Measurements from ENCODE around the gene MCFD2. TPM values are rescaled to one million over a fixed set of nuclear protein-coding genes. Genes with fewer than 3 reads are reported as not detected.

Gene MCFD2
- total and polyA plus RNA-seq, 4 experiments from 2014 or later, result 25.1 to 43.8 (median 34.2) TPM

DNA sequence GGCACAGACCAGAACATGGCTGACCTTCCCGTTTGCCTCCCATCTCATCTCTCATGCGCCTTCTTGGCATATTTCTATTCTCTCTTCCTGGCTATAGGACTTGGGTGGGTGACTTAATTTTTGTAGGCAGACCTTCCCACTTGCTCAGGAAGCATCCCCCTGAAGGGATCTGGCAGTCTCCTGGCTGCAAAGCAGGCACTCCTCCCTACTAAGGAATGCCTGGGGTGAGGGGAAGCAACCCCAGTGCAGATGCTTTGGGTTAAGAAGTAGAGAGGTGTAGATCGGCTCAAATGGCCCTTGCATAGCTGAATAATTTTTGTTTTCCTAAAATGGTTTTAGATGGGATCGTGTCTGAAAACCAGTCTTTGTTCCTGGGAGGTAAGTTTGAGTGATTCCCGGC is 17.6 kb downstream of the MCFD2 start:
- H3K9me3 ChIP-seq (ENCODE audit: control insufficient read depth in 1 of 2, low read length in 2 of 2), result no peaks in the 10 kb centered on the region
- H3K4me3 ChIP-seq (ENCODE audit: low read length in 2 of 2), result no peak overlapping the region
- Mint-ChIP-seq H3K9me3 (no peaks in the 10 kb centered on the region), H3K27ac (no peak overlapping the region), H3K36me3 (peaks cover under 1 to 10% of the 10 kb centered on the region in 2 donors), H3K4me3 (no peak overlapping the region), H3K4me1 (no peaks in the 10 kb centered on the region), H3K27me3 (no peaks in the 10 kb centered on the region)
- H3K27ac ChIP-seq (ENCODE audit: low read depth, low read length), result no peak overlapping the region
- intact Hi-C loops (cut with micrococcal nuclease), result no loop called here
- no peak for DNase-seq
- ChIA-PET CTCF (ENCODE audit: partially characterized antibody) (no interaction called here), POLR2A (ENCODE audit: partially characterized antibody) (no interaction called here)
- H3K36me3 ChIP-seq (ENCODE audit: insufficient read depth, low read length), result no peaks in the 10 kb centered on the region
- no peaks in the 10 kb centered on the region for H3K27me3 ChIP-seq (ENCODE audit: insufficient read depth, low read length)
- H3K4me1 ChIP-seq (ENCODE audit: insufficient read depth, low read length), result no peaks in the 10 kb centered on the region

DNA sequence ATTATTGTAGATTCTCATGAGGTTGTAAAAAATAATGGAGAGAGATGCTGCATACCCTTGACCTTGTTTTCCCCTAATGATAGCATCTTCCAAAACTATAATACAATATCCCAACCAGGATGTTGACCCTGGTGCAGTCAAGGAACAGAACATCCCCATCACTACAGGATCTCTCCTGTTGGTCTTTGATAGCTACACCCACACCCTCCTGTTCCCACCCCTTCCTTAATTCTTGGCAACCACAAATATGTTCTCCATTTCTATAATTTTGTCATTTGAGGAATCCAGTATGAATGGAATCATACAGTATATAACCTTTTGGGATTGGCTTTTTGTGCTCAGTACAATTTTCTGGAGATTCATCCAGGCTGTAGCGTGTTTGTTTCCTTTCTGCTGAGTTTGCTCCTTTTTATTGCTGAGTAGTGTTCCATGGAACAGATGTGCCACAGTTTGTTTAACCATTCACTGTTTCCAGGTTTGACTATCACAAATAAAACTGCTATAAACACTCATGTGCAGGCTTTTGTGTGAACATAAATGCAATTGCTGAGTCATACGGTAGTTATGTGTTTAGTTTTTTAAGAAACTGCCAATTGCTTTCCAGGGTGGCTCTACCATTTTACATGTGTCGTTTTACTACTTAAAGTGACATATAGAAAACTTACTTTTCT is 22.2 kb downstream of the MCFD2 start:
- no peaks in the 10 kb centered on the region for H3K4me1 ChIP-seq (ENCODE audit: insufficient read depth, low read length)
- H3K4me3 Mint-ChIP-seq, result no peak overlapping the region
- CTCF ChIA-PET (ENCODE audit: partially characterized antibody), result no interaction called here
- no peaks in the 10 kb centered on the region for H3K4me1 Mint-ChIP-seq
- POLR2A ChIA-PET (ENCODE audit: partially characterized antibody), result no interaction called here
- H3K27ac ChIP-seq (ENCODE audit: low read depth, low read length), result no peak overlapping the region
- no peak for DNase-seq
- H3K4me3 ChIP-seq (ENCODE audit: low read length in 2 of 2), result no peak overlapping the region
- no peaks in the 10 kb centered on the region for H3K9me3 ChIP-seq (ENCODE audit: control insufficient read depth in 1 of 2, low read length in 2 of 2)
- no peaks in the 10 kb centered on the region for H3K36me3 ChIP-seq (ENCODE audit: insufficient read depth, low read length)
- no peak overlapping the region for H3K27ac Mint-ChIP-seq
- no peaks in the 10 kb centered on the region for H3K36me3 Mint-ChIP-seq
- peaks cover 0 to 3% of the 10 kb centered on the region in 2 donors for H3K27me3 Mint-ChIP-seq
- no peaks in the 10 kb centered on the region for H3K27me3 ChIP-seq (ENCODE audit: insufficient read depth, low read length)
- H3K9me3 Mint-ChIP-seq, result no peaks in the 10 kb centered on the region
- intact Hi-C loops (cut with micrococcal nuclease), result no loop called here

DNA sequence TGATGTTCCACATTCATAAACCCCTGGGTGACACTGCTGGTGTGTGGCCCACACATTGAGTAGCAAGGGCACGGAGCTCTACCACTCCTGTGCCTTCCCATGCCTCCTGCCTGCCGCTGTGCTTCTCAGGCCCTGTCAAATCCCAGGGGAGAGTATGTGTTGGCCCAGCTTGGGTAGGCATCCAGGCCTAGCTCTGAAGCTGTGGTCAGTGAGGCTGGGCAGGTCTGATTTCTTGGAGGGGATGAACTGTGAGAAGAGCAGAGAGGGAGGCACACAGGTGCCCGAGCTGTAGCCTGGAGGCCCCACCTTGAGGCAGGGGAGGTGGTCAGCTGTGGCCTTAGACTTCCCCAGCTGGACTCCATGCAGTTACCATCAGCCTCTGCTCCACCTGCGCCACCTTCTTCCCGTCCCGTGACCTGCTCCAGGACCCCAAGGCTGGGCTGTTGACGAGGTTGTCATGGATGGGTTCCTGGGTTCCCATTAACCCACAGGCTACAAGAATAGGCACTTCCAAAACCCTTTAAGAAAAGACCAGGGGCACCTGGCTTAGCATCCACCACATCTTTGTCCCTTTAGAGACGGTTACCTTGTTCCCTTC is 23.6 kb downstream of the MCFD2 start:
- Histone ChIP-seq H3K9me3 (ENCODE audit: control insufficient read depth in 1 of 2, low read length in 2 of 2) (no peaks in the 10 kb centered on the region), H3K27ac (ENCODE audit: low read depth, low read length) (no peak overlapping the region), H3K36me3 (ENCODE audit: insufficient read depth, low read length) (no peaks in the 10 kb centered on the region), H3K4me3 (ENCODE audit: low read length in 2 of 2) (no peak overlapping the region), H3K4me1 (ENCODE audit: insufficient read depth, low read length) (no peaks in the 10 kb centered on the region), H3K27me3 (ENCODE audit: insufficient read depth, low read length) (no peaks in the 10 kb centered on the region)
- no peaks in the 10 kb centered on the region for H3K4me1 Mint-ChIP-seq
- H3K36me3 Mint-ChIP-seq, result no peaks in the 10 kb centered on the region
- no peak overlapping the region for H3K4me3 Mint-ChIP-seq
- no peaks in the 10 kb centered on the region for H3K9me3 Mint-ChIP-seq
- ChIA-PET CTCF (ENCODE audit: partially characterized antibody) (interaction anchor here (1.5 kb wide), 1 partner anchor 354 kb away, joined by 3 read pairs; no protein-coding TSS in a partner anchor), POLR2A (ENCODE audit: partially characterized antibody) (no interaction called here)
- DNase-seq, result no peak
- intact Hi-C loops (cut with micrococcal nuclease), result no loop called here
- peak overlapping the region in 1 of 7 donors; percentile 64 for H3K27ac Mint-ChIP-seq
- H3K27me3 Mint-ChIP-seq, result peaks cover 0 to 3% of the 10 kb centered on the region in 2 donors

DNA sequence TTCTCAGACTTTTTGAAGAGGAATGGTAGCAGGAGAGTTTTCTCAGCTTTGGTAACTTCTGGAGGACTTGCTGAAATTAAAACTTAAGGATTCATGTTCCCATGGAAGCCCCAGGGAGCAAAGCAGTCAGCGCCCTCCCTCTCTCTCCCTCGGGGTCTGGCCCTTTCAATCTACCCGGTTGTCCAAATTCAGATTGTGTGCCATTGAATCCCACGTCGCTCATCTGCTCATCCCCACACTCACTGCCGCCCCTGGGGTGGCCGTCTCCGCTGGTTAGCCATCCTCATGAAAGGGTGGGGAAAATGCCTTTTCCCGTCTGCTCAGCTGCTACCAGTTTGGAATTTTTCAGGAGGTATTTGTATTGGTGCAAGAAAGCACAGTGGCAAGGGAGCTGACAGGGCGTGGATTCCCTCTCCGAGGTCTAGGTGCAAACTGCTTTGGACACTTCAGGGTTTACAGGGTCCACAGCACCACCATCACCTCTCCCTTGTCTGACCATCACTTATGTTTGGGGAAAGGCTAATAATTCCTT is 27.1 kb downstream of the MCFD2 start:
- H3K9me3 ChIP-seq (ENCODE audit: control insufficient read depth in 1 of 2, low read length in 2 of 2), result no peaks in the 10 kb centered on the region
- DNase-seq, result no peak
- Mint-ChIP-seq H3K27me3 (peaks cover 0 to 7% of the 10 kb centered on the region in 2 donors), H3K4me3 (no peak overlapping the region), H3K36me3 (no peaks in the 10 kb centered on the region), H3K9me3 (no peaks in the 10 kb centered on the region), H3K27ac (peak overlapping the region in 1 of 7 donors; percentile 35), H3K4me1 (no peaks in the 10 kb centered on the region)
- H3K27ac ChIP-seq (ENCODE audit: low read depth, low read length), result no peak overlapping the region
- no peaks in the 10 kb centered on the region for H3K27me3 ChIP-seq (ENCODE audit: insufficient read depth, low read length)
- POLR2A ChIA-PET (ENCODE audit: partially characterized antibody), result no interaction called here
- intact Hi-C loops (cut with micrococcal nuclease), result loop anchor here (5.0 kb wide), 1 partner anchor 236 kb away; no protein-coding TSS in a partner anchor
- H3K36me3 ChIP-seq (ENCODE audit: insufficient read depth, low read length), result no peaks in the 10 kb centered on the region
- no peaks in the 10 kb centered on the region for H3K4me1 ChIP-seq (ENCODE audit: insufficient read depth, low read length)
- CTCF ChIA-PET (ENCODE audit: partially characterized antibody), result interaction anchor here (0.9 to 1.6 kb wide), 3 partner anchors 231 to 428 kb away, joined by 3 read pairs; no protein-coding TSS in a partner anchor
- no peak overlapping the region for H3K4me3 ChIP-seq (ENCODE audit: low read length in 2 of 2)

DNA sequence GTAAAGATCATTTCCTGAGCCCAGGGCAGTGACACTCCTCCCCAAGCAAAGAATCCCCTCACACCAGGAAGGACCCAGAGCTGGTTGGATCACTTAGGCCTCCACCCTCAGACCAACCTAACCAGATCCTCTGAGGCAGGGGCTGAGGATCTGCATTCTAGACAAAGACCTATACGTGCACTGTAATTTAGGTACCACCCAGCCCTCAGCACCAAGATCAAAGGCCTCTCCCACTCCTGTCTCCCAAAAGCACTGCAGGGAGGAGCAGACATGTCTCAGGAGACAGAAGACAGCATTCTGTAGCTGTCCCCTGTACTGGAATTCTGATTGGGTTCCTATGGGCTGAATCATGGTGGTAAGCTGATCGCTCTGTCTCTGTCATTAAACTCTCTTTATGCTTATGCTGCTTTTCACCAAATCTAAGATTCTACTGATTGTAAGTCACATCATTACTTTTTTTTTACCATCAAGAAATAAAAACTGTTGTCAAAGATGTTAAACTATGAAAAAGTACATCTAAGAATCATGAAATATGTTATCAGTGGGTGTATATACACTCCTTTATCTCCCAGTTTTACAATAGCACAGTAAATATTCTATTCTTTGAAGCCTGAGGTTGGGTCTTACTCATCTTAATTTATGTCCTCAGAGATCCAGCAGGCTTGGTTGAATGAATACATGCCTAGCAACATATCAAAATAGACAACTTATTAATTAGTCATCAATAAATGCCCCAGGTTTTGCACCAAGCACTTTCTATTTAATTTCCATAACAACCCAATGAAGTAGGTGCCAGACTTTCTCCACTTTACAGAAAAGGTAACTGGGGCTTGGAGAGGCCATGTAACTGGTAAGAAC is 28.3 kb downstream of the MCFD2 start:
- H3K27ac ChIP-seq (ENCODE audit: low read depth, low read length), result no peak overlapping the region
- CTCF ChIA-PET (ENCODE audit: partially characterized antibody), result interaction anchor here (0.9 to 1.3 kb wide), 6 partner anchors 12 to 1109 kb away, joined by 3 read pairs; no protein-coding TSS in a partner anchor
- H3K27ac Mint-ChIP-seq, result peak overlapping the region in 2 of 7 donors; percentile 25 to 74
- H3K4me1 Mint-ChIP-seq, result no peaks in the 10 kb centered on the region
- no peaks in the 10 kb centered on the region for H3K27me3 ChIP-seq (ENCODE audit: insufficient read depth, low read length)
- H3K9me3 Mint-ChIP-seq, result no peaks in the 10 kb centered on the region
- POLR2A ChIA-PET (ENCODE audit: partially characterized antibody), result no interaction called here
- intact Hi-C loops (cut with micrococcal nuclease), result loop anchor here (5.0 kb wide), 1 partner anchor 235 kb away; no protein-coding TSS in a partner anchor
- no peaks in the 10 kb centered on the region for H3K4me1 ChIP-seq (ENCODE audit: insufficient read depth, low read length)
- H3K36me3 ChIP-seq (ENCODE audit: insufficient read depth, low read length), result no peaks in the 10 kb centered on the region
- H3K4me3 Mint-ChIP-seq, result no peak overlapping the region
- peaks cover 1 to 7% of the 10 kb centered on the region in 2 donors for H3K27me3 Mint-ChIP-seq
- H3K36me3 Mint-ChIP-seq, result no peaks in the 10 kb centered on the region
- no peak overlapping the region for H3K4me3 ChIP-seq (ENCODE audit: low read length in 2 of 2)
- no peak for DNase-seq
- no peaks in the 10 kb centered on the region for H3K9me3 ChIP-seq (ENCODE audit: control insufficient read depth in 1 of 2, low read length in 2 of 2)

DNA sequence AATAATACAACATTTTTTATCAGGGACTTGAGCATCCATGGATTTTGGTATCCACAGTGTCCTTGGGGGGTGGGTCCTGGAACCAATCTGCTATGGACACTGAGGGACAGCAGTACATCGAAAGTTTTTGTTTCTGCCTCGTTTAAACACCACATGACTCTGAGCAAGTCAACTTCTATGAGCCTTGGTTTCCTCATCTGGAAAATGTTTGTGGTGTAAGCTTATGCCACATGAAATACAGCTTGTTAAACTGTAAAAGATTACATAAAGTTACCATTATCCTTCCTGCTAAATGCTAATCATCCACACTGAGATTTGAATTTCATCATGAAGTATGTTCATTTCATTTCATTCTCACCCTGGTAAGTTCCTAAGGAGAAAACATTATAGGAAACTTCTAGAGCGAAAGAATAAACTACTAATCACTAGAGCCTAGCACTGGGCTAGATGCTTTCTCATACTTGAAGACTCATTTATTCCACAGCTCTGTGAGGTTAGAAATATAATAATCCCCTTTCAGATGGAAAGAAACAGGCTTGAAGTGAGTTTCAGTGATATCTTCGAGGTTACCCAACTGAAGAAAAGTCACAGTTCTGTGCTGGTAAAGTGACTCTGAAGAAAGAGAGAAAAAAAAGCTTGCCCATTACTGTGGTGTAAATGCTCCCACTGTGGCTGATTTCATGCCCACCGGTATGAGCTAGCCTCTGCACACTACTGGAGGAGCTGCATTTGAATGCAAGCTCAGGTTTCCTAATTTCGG is 29.2 kb downstream of the MCFD2 start:
- H3K4me3 ChIP-seq (ENCODE audit: low read length in 2 of 2), result no peak overlapping the region
- H3K9me3 Mint-ChIP-seq, result no peaks in the 10 kb centered on the region
- no peak for DNase-seq
- peak overlapping the region in 1 of 7 donors; percentile 74 for H3K27ac Mint-ChIP-seq
- no peaks in the 10 kb centered on the region for H3K27me3 ChIP-seq (ENCODE audit: insufficient read depth, low read length)
- H3K27me3 Mint-ChIP-seq, result peaks cover 1 to 7% of the 10 kb centered on the region in 2 donors
- intact Hi-C loops (cut with micrococcal nuclease), result loop anchor here (5.0 kb wide), 1 partner anchor 234 kb away; no protein-coding TSS in a partner anchor
- no peak overlapping the region for H3K27ac ChIP-seq (ENCODE audit: low read depth, low read length)
- H3K36me3 ChIP-seq (ENCODE audit: insufficient read depth, low read length), result no peaks in the 10 kb centered on the region
- CTCF ChIA-PET (ENCODE audit: partially characterized antibody), result interaction anchor here (0.9 to 1.3 kb wide), 7 partner anchors 13 to 1108 kb away, joined by 3 read pairs; no protein-coding TSS in a partner anchor
- H3K4me3 Mint-ChIP-seq, result no peak overlapping the region
- H3K4me1 ChIP-seq (ENCODE audit: insufficient read depth, low read length), result no peaks in the 10 kb centered on the region
- POLR2A ChIA-PET (ENCODE audit: partially characterized antibody), result no interaction called here
- no peaks in the 10 kb centered on the region for H3K36me3 Mint-ChIP-seq
- no peaks in the 10 kb centered on the region for H3K9me3 ChIP-seq (ENCODE audit: control insufficient read depth in 1 of 2, low read length in 2 of 2)
- H3K4me1 Mint-ChIP-seq, result no peaks in the 10 kb centered on the region

Measured in CD4-positive, alpha-beta memory T cell (primary cell).